CD4-positive, CD25-positive, alpha-beta regulatory T cell (primary cell): ENCODE data around the gene BRS3. TPM values are rescaled to one million over a fixed set of nuclear protein-coding genes. Genes with fewer than 3 reads are reported as not detected.
A peak's percentile ranks its signal among the peaks of the same experiment; 100 is the strongest.

Source experiments
- ATAC-seq, 2 donors: fragments of 150-1000 bp; cut with Tn5 transposase; one replicate each; pipeline ENCODE4 v1.10.0; 2021; ENCODE audit warnings: low read depth in 2 of 2, moderate number of reproducible peaks in 2 of 2, moderate library complexity in 1 of 2
- DNase-seq, 3 donors: peaks; one replicate each; pipeline versions ENCODE4 v3.0.0 to v3.0.0-alpha.2; 2012 to 2022; ENCODE audit warnings: mixed read lengths in 1 of 3
- H3K27ac ChIP-seq: one replicate; pipeline ENCODE4 v1.7.0; 2013; ENCODE audit warnings: mild to moderate bottlenecking, low read length; ENCODE audit not compliant: insufficient read depth, poor library complexity, severe bottlenecking
- H3K27me3 ChIP-seq: one replicate; pipeline ENCODE4 v1.7.0; 2013; ENCODE audit warnings: low read length; ENCODE audit not compliant: control insufficient read depth, insufficient read depth
- H3K36me3 ChIP-seq: one replicate; pipeline ENCODE4 v1.7.0; 2013; ENCODE audit warnings: mild to moderate bottlenecking, low read length, moderate library complexity; ENCODE audit not compliant: control insufficient read depth, insufficient read depth
- H3K4me1 ChIP-seq: 2 replicates; pipeline ENCODE4 v1.7.0; 2013; ENCODE audit warnings: mild to moderate bottlenecking, low read length; ENCODE audit not compliant: insufficient read depth, control insufficient read depth, poor library complexity, severe bottlenecking
- H3K4me3 ChIP-seq: one replicate; pipeline ENCODE4 v1.7.0; 2013; ENCODE audit warnings: low read depth, mild to moderate bottlenecking, low read length, moderate library complexity
- H3K9me3 ChIP-seq, 2 experiments: 1 replicate in 1 of 2; 2 replicates in 1 of 2; pipeline ENCODE4 v1.7.0; 2013; ENCODE audit warnings: low read length in 2 of 2, mild to moderate bottlenecking in 1 of 2, moderate library complexity in 1 of 2; ENCODE audit not compliant: control insufficient read depth in 2 of 2
- H3K27ac Mint-ChIP-seq, 3 donors: one replicate each; pipeline ENCODE4 v1.8.0; 2020 to 2022; ENCODE audit warnings: mild to moderate bottlenecking in 3 of 3, mixed read lengths in 3 of 3, moderate library complexity in 2 of 3
- H3K27me3 Mint-ChIP-seq: one replicate; pipeline ENCODE4 v1.8.0; 2022; ENCODE audit warnings: mild to moderate bottlenecking, mixed read lengths
- H3K36me3 Mint-ChIP-seq: one replicate; pipeline ENCODE4 v1.8.0; 2020; ENCODE audit warnings: mixed read lengths
- H3K4me1 Mint-ChIP-seq, 4 donors: one replicate each; pipeline ENCODE4 v1.8.0; 2020 to 2022; ENCODE audit warnings: mixed read lengths in 4 of 4, mild to moderate bottlenecking in 1 of 4
- H3K4me3 Mint-ChIP-seq, 4 donors: one replicate each; pipeline ENCODE4 v1.8.0; 2020 to 2022; ENCODE audit warnings: mild to moderate bottlenecking in 4 of 4, mixed read lengths in 4 of 4, moderate library complexity in 3 of 4
- H3K9me3 Mint-ChIP-seq, 7 donors: one replicate each; pipeline ENCODE4 v1.8.0; 2020 to 2022; ENCODE audit warnings: mixed read lengths in 7 of 7, mild to moderate bottlenecking in 3 of 7, moderate library complexity in 2 of 7
- polyA plus RNA-seq, 4 donors: library from polyadenylated mRNA; unstranded; fragments of 300-500 nt; fragmentation: Illumina TruSeq; gene quantifications; one replicate each; pipeline ENCODE4 v1.2.3, GENCODE V29; 2021
- total RNA-seq: library from RNA; stranded (reverse); gene quantifications from one replicate; pipeline ENCODE4 v1.2.3, GENCODE V29; 2022

BRS3 gene
- total and polyA plus RNA-seq, 5 donors from 2014 or later: not detected

DNA sequence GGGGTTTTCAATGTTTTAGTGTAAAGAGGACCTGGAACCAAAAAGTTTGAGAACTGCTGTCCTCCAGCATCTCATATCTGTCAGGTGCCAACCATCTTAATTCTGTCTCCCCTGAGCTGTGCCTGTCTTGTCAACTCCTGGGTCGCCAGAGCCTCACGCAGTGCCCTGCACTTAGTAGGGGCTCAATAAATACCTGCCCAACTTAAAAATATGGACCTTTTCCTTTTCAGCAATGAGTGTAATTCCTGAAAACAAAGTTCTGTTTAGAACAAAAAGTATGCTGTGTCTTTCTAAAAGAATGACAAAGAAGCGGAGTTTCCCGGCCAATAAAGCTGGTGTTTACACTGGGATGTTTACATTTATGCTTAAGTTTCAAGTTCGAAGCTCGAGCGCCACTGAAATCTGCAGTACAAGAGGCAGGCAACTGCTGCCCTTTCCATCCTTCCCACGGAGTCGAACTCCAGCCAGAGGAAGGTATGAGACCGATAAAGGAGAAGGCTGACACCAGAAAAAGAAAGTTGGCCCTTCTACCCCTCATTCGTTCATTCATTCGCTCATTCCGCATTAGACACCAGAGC is 8.5 kb downstream of the BRS3 start:
- ATAC-seq (no peak), DNase-seq (no peak)
- H3K27ac ChIP-seq: peak overlapping the region; percentile 95
- Mint-ChIP-seq H3K36me3 (peaks cover 3% of the 10 kb centered on the region), H3K4me3 (peak overlapping the region; percentile 87 to 98 (median 94)), H3K27ac (peak overlapping the region; percentile 98), H3K27me3 (no peaks in the 10 kb centered on the region), H3K4me1 (peaks cover 9 to 22% (median 15%) of the 10 kb centered on the region in 4 donors), H3K9me3 (peaks cover 0 to 1% (median 0%) of the 10 kb centered on the region in 7 donors)
- peak overlapping the region; percentile 92 for H3K4me3 ChIP-seq
- peaks cover 9% of the 10 kb centered on the region for H3K36me3 ChIP-seq
- peaks cover 13% of the 10 kb centered on the region for H3K4me1 ChIP-seq
- H3K27me3 ChIP-seq: no peaks in the 10 kb centered on the region
- no peaks in the 10 kb centered on the region for H3K9me3 ChIP-seq

DNA sequence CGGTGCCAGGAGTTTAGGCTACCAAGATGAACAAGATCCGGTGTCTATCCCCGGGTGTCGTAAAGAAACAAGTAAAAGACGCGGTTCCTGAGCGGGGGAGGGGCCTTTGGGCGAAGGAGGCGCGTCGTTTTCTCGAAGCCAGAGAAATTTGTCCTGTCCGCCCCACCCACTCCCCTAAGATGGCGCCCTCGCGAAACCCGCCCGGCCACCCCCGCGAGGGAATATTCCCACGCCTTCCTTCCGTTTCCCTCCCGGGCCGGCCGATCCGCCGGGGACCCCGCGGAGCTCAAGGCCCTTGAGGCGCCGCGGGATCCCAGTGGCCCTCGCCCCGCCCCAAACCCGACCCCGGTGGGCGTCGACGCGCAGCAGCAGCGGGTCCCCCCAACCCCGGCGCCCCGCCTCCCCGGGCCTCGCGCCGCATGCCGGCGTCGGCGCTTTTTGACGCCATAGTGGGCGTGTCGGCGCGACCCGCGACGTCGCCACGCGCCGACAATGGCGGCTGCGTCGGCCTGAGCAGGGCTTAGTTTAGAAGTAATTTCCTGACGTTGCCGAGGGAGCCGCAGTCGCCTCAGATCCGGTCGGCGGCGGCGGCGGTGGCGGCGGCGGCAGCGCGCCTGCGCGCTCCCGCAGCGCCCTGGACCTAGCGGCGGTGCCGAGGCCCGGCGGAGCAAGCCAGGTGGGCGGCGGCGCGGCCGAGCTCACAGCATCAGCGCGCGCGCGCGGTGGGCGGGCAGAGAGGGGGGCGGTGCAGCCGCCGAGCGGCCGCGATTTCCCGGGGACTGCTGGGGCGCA is 9.2 kb downstream of the BRS3 start:
- Mint-ChIP-seq H3K4me1 (peaks cover 9 to 22% (median 15%) of the 10 kb centered on the region in 4 donors), H3K27me3 (no peaks in the 10 kb centered on the region), H3K36me3 (peaks cover 3% of the 10 kb centered on the region), H3K4me3 (peak overlapping the region; percentile 87 to 98 (median 94)), H3K27ac (peak overlapping the region; percentile 98), H3K9me3 (peaks cover 0 to 1% (median 0%) of the 10 kb centered on the region in 7 donors)
- Histone ChIP-seq H3K36me3 (peaks cover 10% of the 10 kb centered on the region), H3K4me3 (peak overlapping the region; percentile 92), H3K4me1 (peaks cover 13% of the 10 kb centered on the region), H3K27ac (peak overlapping the region; percentile 95), H3K27me3 (no peaks in the 10 kb centered on the region), H3K9me3 (no peaks in the 10 kb centered on the region)
- peak; percentile 79 to 93 (median 89) for DNase-seq
- ATAC-seq: peak; percentile 79 to 81

DNA sequence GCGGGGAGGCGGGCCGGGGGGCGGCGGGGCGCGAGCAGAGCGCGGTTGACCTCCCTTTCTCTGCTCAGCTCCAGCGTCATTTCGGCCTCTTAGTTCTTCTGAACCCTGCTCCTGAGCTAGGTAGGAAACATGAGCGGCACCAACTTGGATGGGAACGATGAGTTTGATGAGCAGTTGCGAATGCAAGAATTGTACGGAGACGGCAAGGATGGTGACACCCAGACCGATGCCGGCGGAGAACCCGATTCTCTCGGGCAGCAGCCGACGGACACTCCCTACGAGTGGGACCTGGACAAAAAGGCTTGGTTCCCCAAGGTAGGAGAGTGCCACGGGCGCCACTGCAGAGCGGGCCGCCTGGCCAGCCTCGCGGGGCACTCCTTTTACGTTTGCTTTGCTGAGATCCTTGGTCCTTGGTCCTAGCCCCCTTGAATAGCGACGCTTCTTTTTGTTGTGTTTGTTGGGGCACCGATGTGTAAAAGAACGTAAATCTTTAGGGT is 9.9 kb downstream of the BRS3 start, which contains the start of gene HTATSF1:
TSS of gene HTATSF1 (plus strand) at position 37 of the 497 bp plus-strand sequence. CDS start at position 130, 93 bp downstream.
- peaks cover 13% of the 10 kb centered on the region for H3K4me1 ChIP-seq
- ATAC-seq: no peak
- peak within 1 kb of the TSS; percentile 95 for H3K27ac ChIP-seq
- Mint-ChIP-seq H3K27ac (peak within 1 kb of the TSS; percentile 98), H3K27me3 (no peaks in the 10 kb centered on the region), H3K36me3 (peaks cover 3% of the 10 kb centered on the region), H3K4me1 (peaks cover 9 to 22% (median 15%) of the 10 kb centered on the region in 4 donors), H3K9me3 (peaks cover 0 to 1% (median 0%) of the 10 kb centered on the region in 7 donors), H3K4me3 (peak within 1 kb of the TSS; percentile 87 to 98 (median 94))
- no peaks in the 10 kb centered on the region for H3K9me3 ChIP-seq
- no peak for DNase-seq
- H3K27me3 ChIP-seq: no peaks in the 10 kb centered on the region
- peak within 1 kb of the TSS; percentile 92 for H3K4me3 ChIP-seq
- peaks cover 13% of the 10 kb centered on the region for H3K36me3 ChIP-seq

DNA sequence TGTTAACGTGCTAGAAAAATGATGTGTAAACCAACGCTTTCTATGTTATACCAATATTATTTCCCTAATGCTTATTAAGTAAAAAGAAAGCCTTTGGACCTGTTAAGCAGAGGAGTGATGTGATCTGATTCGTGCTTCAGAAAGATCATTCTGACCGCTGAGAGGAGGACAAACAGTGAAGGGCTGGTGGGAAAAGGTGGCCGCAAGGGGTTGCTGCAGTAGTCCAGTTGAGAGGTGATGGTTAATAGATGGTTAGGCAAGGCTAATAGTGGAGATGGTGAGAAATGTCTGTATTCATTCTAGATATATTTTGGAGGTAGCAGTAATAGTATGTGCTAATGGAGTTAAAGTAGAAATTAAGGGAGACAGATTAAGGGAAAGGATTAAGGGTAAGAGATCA is 31.3 kb downstream of the BRS3 start:
- H3K27me3 ChIP-seq: no peaks in the 10 kb centered on the region
- H3K36me3 Mint-ChIP-seq: no peaks in the 10 kb centered on the region
- no peaks in the 10 kb centered on the region for H3K36me3 ChIP-seq
- ATAC-seq (no peak), DNase-seq (no peak)
- H3K27ac Mint-ChIP-seq: no peak overlapping the region
- H3K27ac ChIP-seq: no peak overlapping the region
- no peaks in the 10 kb centered on the region for H3K9me3 ChIP-seq
- no peak overlapping the region for H3K4me3 ChIP-seq
- H3K4me3 Mint-ChIP-seq: no peak overlapping the region
- peaks cover 0 to 2% (median 0%) of the 10 kb centered on the region in 7 donors for H3K9me3 Mint-ChIP-seq
- no peaks in the 10 kb centered on the region for H3K27me3 Mint-ChIP-seq
- peaks cover 4 to 10% (median 5%) of the 10 kb centered on the region in 4 donors for H3K4me1 Mint-ChIP-seq
- H3K4me1 ChIP-seq: no peaks in the 10 kb centered on the region

DNA sequence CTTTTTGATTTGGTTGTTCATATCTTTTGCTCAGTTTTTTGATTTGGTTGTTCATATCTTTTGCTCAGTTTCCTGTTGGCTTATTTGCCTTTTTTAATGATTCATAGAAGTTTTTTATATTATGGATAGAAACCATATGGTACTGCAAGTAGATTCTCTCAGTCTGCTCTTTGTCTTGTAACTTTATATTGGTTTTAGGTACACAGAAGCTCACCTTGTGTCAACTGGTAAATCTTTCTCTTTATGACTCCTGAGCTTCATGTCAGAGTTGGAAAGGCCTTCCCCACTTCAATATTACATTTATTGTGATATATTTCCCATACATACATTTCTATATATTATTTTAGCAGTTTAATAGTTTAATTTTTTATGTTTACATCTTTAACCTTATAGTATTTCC is 36.0 kb downstream of the BRS3 start:
- H3K36me3 Mint-ChIP-seq: no peaks in the 10 kb centered on the region
- no peak overlapping the region for H3K27ac Mint-ChIP-seq
- H3K4me3 Mint-ChIP-seq: no peak overlapping the region
- H3K36me3 ChIP-seq: no peaks in the 10 kb centered on the region
- H3K27me3 Mint-ChIP-seq: peaks cover 4% of the 10 kb centered on the region
- H3K27me3 ChIP-seq: no peaks in the 10 kb centered on the region
- peaks cover 4 to 10% (median 5%) of the 10 kb centered on the region in 4 donors for H3K4me1 Mint-ChIP-seq
- DNase-seq: no peak
- peaks cover 0 to 4% (median 0%) of the 10 kb centered on the region in 7 donors for H3K9me3 Mint-ChIP-seq
- no peak for ATAC-seq
- H3K4me1 ChIP-seq: no peaks in the 10 kb centered on the region
- no peak overlapping the region for H3K27ac ChIP-seq
- H3K4me3 ChIP-seq: no peak overlapping the region
- no peaks in the 10 kb centered on the region for H3K9me3 ChIP-seq

DNA sequence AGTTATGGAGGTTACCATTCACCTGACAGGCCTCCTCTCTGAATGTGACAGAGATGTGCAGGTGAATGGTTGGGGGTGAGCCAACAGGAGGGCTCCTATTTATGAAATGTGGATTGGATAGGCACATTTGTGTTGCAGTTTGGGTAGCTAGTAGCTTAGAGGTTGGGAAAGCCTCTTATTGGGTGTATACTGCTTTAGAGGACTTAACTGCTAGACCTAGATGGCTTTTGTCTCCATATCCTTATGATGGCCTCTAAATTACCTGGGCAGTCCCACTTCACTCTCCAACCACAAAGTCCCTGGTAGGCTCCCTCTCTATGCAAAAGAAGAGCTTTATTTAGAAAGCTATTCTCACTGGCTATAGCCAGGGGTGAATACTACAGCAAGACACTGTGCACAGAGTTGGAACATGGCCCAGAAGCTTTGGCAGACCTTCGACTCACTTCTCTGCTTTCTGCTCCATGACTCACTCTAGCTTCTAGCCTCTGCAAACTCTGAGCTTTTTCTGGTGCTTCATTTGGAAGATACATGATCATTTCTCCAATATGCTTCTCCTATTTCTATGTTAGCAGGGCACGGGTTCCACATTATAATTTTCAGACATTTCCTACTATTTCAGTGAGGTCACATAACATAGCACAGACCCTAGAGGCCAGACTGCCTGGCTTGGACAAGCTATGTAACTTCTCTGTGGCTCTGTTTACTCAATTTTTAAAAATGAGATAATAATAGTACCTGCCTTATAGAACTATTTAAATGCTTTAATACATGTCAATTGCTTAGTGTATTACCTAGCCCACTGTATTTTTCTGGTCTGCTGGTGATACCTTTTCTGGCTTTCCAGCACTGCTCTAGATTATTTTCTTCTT is 38.2 kb downstream of the BRS3 start:
- no peak overlapping the region for H3K27ac Mint-ChIP-seq
- H3K4me1 Mint-ChIP-seq: peaks cover 5 to 13% (median 8%) of the 10 kb centered on the region in 4 donors
- DNase-seq: no peak
- H3K36me3 Mint-ChIP-seq: no peaks in the 10 kb centered on the region
- no peaks in the 10 kb centered on the region for H3K9me3 ChIP-seq
- H3K4me3 Mint-ChIP-seq: no peak overlapping the region
- no peaks in the 10 kb centered on the region for H3K4me1 ChIP-seq
- no peak overlapping the region for H3K27ac ChIP-seq
- no peak for ATAC-seq
- no peak overlapping the region for H3K4me3 ChIP-seq
- peaks cover 0 to 2% (median 0%) of the 10 kb centered on the region in 7 donors for H3K9me3 Mint-ChIP-seq
- no peaks in the 10 kb centered on the region for H3K27me3 ChIP-seq
- peaks cover 8% of the 10 kb centered on the region for H3K27me3 Mint-ChIP-seq
- H3K36me3 ChIP-seq: no peaks in the 10 kb centered on the region

DNA sequence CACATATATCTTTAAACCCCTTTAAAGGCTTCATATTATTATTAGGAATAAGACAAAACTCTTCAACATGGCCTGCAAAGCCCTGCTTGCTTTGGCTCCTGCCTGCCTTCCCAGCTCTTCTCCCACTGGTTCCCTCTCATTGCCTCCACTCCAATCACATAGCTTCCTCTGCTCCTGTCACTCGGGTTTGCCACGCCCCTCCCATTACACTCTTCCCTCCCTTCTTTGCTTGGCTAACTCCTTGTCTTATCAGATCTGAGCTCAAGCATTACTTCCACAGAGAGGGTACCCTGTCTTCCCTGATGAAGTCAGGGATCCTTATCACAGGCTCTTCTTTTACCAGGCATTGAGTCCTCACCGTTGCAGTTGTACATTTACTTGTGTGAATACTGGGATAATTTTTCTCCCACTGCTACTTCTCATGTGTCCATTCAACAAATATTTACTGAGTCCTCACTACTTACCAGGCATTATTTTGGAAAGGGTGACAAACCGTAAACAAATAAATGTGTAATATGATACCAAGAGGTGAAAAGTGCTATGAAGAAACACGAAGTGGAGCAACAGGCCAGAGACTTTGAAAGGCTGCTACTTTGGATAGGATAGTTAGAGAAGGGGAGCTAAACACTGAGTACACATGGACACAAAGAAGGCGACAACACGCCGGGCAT is 41.0 kb downstream of the BRS3 start:
- Histone ChIP-seq H3K4me1 (no peaks in the 10 kb centered on the region), H3K9me3 (no peaks in the 10 kb centered on the region), H3K4me3 (no peak overlapping the region), H3K27me3 (no peaks in the 10 kb centered on the region), H3K36me3 (no peaks in the 10 kb centered on the region), H3K27ac (no peak overlapping the region)
- no peak overlapping the region for H3K4me3 Mint-ChIP-seq
- ATAC-seq (no peak), DNase-seq (no peak)
- H3K9me3 Mint-ChIP-seq: peaks cover 0 to 2% (median 0%) of the 10 kb centered on the region in 7 donors
- H3K27ac Mint-ChIP-seq: no peak overlapping the region
- H3K27me3 Mint-ChIP-seq: peaks cover 12% of the 10 kb centered on the region
- H3K4me1 Mint-ChIP-seq: peaks cover 0 to 5% (median 2%) of the 10 kb centered on the region in 4 donors
- H3K36me3 Mint-ChIP-seq: no peaks in the 10 kb centered on the region
